ENCODE results near the gene C17orf100.

DNA sequence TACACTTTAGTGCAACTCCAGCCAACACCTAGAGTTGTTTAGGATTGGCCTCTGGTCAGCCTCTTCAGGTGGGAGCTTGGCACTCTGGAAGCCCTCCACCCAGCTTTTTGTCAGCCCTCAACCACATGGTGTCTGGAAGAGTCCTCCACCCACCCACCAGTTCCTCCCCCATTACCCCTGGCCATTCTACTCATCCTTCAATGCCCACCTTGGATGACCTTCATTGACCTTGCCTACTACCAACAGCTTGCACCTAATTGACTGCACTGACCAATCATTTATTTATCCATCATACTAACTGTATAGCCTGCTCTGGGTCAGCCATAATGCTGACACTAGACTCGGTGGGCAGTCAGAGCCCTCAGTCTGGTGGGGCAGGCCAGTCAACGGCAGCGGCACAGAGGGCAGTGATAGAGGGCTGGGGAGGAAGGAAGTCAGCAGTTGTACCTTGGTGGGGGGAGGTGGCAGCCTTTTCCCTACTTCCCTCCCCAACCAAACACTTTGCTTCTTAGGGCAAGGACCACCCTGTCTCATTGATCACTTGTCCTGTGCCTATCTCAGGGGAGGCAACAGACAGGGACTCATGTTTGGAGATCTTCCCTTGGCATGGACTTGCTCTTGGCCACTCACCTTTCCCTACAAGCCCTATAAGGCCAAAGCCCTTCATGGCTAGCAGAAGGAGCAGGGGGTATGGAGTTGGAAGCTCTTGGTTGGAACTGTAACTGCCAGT is 32.3 kb downstream of the C17orf100 start:
- TF ChIP-seq, protein P1, sequence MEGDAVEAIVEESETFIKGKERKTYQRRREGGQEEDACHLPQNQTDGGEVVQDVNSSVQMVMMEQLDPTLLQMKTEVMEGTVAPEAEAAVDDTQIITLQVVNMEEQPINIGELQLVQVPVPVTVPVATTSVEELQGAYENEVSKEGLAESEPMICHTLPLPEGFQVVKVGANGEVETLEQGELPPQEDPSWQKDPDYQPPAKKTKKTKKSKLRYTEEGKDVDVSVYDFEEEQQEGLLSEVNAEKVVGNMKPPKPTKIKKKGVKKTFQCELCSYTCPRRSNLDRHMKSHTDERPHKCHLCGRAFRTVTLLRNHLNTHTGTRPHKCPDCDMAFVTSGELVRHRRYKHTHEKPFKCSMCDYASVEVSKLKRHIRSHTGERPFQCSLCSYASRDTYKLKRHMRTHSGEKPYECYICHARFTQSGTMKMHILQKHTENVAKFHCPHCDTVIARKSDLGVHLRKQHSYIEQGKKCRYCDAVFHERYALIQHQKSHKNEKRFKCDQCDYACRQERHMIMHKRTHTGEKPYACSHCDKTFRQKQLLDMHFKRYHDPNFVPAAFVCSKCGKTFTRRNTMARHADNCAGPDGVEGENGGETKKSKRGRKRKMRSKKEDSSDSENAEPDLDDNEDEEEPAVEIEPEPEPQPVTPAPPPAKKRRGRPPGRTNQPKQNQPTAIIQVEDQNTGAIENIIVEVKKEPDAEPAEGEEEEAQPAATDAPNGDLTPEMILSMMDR (IDR thresholded peaks at IDR 0.05), result no peak
- TF ChIP-seq POLR2A (IDR thresholded peaks at IDR 0.05), result no peak

All from esophagus squamous epithelium (tissue), 4 donors.